Spleen (tissue), 11 donors: ENCODE measurements around the gene CDC37. TPM values are rescaled to one million over a fixed set of nuclear protein-coding genes. Genes with fewer than 3 reads are reported as not detected.

ENCODE experiments used
- DNase-seq: peaks from one replicate; pipeline ENCODE4 v3.0.0-alpha.2; 2020
- H3K27ac ChIP-seq, 8 donors: fragments of 200-600 bp; sonication (generic) in 7 of 8; 1 replicate in 4 of 8; 2 replicates in 4 of 8; pipeline versions ENCODE4 v1.5.0 to v1.8.0; 2016 to 2021; ENCODE audit warnings: inconsistent platforms in 4 of 8, mild to moderate bottlenecking in 4 of 8, moderate library complexity in 1 of 8
- H3K27me3 ChIP-seq, 7 donors: fragments of 200-600 bp; sonication (generic) in 6 of 7; replicated peaks in 1 of 7; 1 replicate in 4 of 7; 2 replicates in 3 of 7; pipeline versions ENCODE4 v1.5.0 to v1.8.0; 2016 to 2021; ENCODE audit warnings: inconsistent platforms in 3 of 7, mild to moderate bottlenecking in 1 of 7
- H3K36me3 ChIP-seq, 6 donors: fragments of 200-600 bp; sonication (generic) in 5 of 6; 1 replicate in 4 of 6; 2 replicates in 2 of 6; pipeline versions ENCODE4 v1.5.0 to v1.8.0; 2016 to 2021; ENCODE audit warnings: inconsistent platforms in 2 of 6
- H3K4me1 ChIP-seq, 6 donors: fragments of 200-600 bp; sonication (generic) in 5 of 6; 1 replicate in 3 of 6; 2 replicates in 3 of 6; pipeline versions ENCODE4 v1.5.0 to v1.8.0; 2016 to 2021; ENCODE audit warnings: inconsistent platforms in 3 of 6
- H3K4me3 ChIP-seq, 8 donors: fragments of 200-600 bp; sonication (generic) in 7 of 8; 1 replicate in 4 of 8; 2 replicates in 4 of 8; pipeline versions ENCODE4 v1.5.0 to v1.8.0; 2016 to 2021; ENCODE audit warnings: inconsistent platforms in 4 of 8, mild to moderate bottlenecking in 4 of 8, moderate library complexity in 2 of 8
- H3K9me3 ChIP-seq, 8 donors: fragments of 200-600 bp; sonication (generic) in 7 of 8; 1 replicate in 4 of 8; 2 replicates in 4 of 8; pipeline versions ENCODE4 v1.5.0 to v1.8.0; 2016 to 2021; ENCODE audit warnings: inconsistent platforms in 4 of 8
- CTCF ChIP-seq, 11 experiments: fragments of 200-600 bp in 7 of 11; fragments of 450-650 bp in 4 of 11; sonication (generic) in 4 of 11; IDR thresholded peaks in 8 of 11; conservative IDR thresholded peaks in 3 of 11; 1 replicate in 7 of 11; 2 replicates in 4 of 11; pipeline versions ENCODE4 v1.4.0 to v1.8.0; 2016 to 2021; ENCODE audit warnings: antibody characterized with exemption in 11 of 11, inconsistent platforms in 4 of 11, mild to moderate bottlenecking in 1 of 11
- POLR2A ChIP-seq, 3 donors: fragments of 450-650 bp; IDR thresholded peaks; one replicate each; pipeline ENCODE4 v1.5.1; 2017; ENCODE audit warnings: antibody characterized with exemption in 3 of 3, mild to moderate bottlenecking in 1 of 3
- POLR2AphosphoS5 ChIP-seq, 3 donors: sonication (generic); formaldehyde crosslinking; IDR thresholded peaks; one replicate each; pipeline ENCODE4 v1.5.1; 2017; ENCODE audit warnings: antibody characterized with exemption in 3 of 3
- WGBS, 5 donors: extraction: QIAGEN DNeasy Blood & Tissue Kit in 3 of 5; methylation state at CpG; one replicate each; pipeline versions ENCODE4 v1.1.5 to v1.1.7; 2013 to 2018; 5-methylcytosine and 5-hydroxymethylcytosine counted together
- intact Hi-C: fragments of 100-400 bp; cut with DNase I; formaldehyde crosslinking; loops from one replicate; pipeline ENCODE4 v1.15.0; 2023; ENCODE audit warnings: low total_unique reads
- polyA plus RNA-seq, 3 donors: library from polyadenylated mRNA; stranded (reverse); fragments of 200-250 nt; gene quantifications; one replicate each; pipeline ENCODE4 v1.2.1, GENCODE V29; 2013
- total RNA-seq, 7 donors: library from RNA; depleted of rRNA in 3 of 7; stranded (reverse); fragments of >200 nt in 3 of 7; fragmentation: NEBNext Ultra II Directional in 4 of 7; extraction: Animal tissue kit (Norgen Biotek cat#: 25700) in 4 of 7; gene quantifications; one replicate each; pipeline versions ENCODE4 v1.1.0 to v1.2.1, GENCODE V29; 2016 to 2021
- donor health status: healthy with polysubstance abuse.
- donor health status: DM: no; HTN: no; CAD: no; lungs with moderate emphysema.
- donor health status: DM: no; HTN: no; CAD: no.
- donor health status: Bipolar disorder and iron deficiency.
- donor health status: healthy.
- donor health status: DM: no; HTN: no; CAD: no.
- donor health status: DM: yes; HTN: yes; CAD: no.

CDC37 gene
- total and polyA plus RNA-seq, 10 donors: 131 to 387 (median 160) TPM

- Histone ChIP-seq H3K27me3 (peaks cover 9 to 89% (median 69%) of the 10 kb centered on the region in 7 donors), H3K9me3 (no peaks in the 10 kb centered on the region), H3K27ac (no peak overlapping the region), H3K4me1 (peaks cover 42 to 93% (median 76%) of the 10 kb centered on the region in 6 donors), H3K36me3 (no peaks in the 10 kb centered on the region), H3K4me3 (peak overlapping the region in 6 of 8 donors; percentile 16 to 64 (median 26))
- TF ChIP-seq POLR2AphosphoS5 (IDR thresholded peaks at IDR 0.05) (peak in 1 of 3 donors; percentile 21), POLR2A (IDR thresholded peaks at IDR 0.05) (no peak), CTCF (IDR thresholded peaks at IDR 0.05 in 8 of 11, conservative IDR thresholded peaks at IDR 0.05 in 3 of 11) (no peak)
- intact Hi-C loops: no loop called here
- WGBS, 5 donors: 1 to 2% (median 1%) methylated on average over 26 to 61 of the region's 61 CpGs
- DNase-seq: no peak
Measured at GRCh38 chr19:10419646-10420443, 16.5 kb upstream of the CDC37 start.

GRCh38 chr19:10419200-10419645, 15.9 kb upstream of the CDC37 start:
- no peak overlapping the region for H3K27ac ChIP-seq
- H3K27me3 ChIP-seq: peaks cover 9 to 83% (median 69%) of the 10 kb centered on the region in 7 donors
- peak overlapping the region in 2 of 8 donors; percentile 28 to 64 for H3K4me3 ChIP-seq
- peaks cover 0 to 5% (median 0%) of the 10 kb centered on the region in 8 donors for H3K9me3 ChIP-seq
- WGBS, 5 donors: 1 to 3% (median 2%) methylated on average over 10 to 39 of the region's 40 CpGs
- peaks cover 36 to 87% (median 70%) of the 10 kb centered on the region in 6 donors for H3K4me1 ChIP-seq
- TF ChIP-seq POLR2AphosphoS5 (IDR thresholded peaks at IDR 0.05) (no peak), CTCF (IDR thresholded peaks at IDR 0.05 in 8 of 11, conservative IDR thresholded peaks at IDR 0.05 in 3 of 11) (no peak), POLR2A (IDR thresholded peaks at IDR 0.05) (no peak)
- no peak for DNase-seq
- intact Hi-C loops: no loop called here
- H3K36me3 ChIP-seq: no peaks in the 10 kb centered on the region

DNA sequence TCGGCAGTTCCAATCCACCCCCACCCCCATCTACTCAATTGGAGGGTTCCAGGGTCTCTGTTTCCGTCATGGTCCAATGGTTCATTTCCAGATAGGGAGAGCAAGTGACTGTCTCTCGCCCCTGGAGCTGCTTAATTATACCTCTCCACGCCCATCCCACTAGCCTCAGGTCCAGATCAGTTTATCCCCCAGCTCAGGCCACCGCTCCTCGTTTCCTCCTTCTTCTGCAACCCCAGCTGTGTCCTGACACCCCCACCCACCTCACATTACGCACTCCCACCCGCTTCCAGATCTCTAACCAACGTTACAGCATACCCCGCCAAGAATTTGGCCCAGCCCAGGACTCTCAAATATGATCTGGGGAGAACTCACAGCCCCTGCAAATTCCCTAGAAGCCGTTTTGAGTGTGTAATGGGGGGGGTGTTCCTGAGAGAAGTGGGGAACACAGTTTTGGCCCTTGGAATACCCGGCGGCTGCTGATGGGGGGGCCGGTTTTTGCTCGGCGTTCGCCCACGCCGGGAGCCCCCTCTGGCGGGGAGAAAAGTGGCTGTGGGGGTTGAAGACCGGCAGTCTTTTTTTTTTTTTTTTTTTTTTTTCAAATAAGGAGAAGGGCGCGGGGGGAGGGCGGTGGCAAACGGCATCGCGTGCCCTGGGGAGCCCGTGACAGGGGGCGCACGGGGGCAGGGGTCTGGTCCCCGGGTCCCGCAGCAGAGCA, 15.3 kb upstream of the CDC37 start:
- intact Hi-C loops: no loop called here
- DNase-seq: no peak

More for the DNA sequence above, 15.3 kb upstream of the CDC37 start:
- no peaks in the 10 kb centered on the region for H3K36me3 ChIP-seq
- 2 to 3% (median 2%) methylated on average over 23 to 32 of the region's 32 CpGs for WGBS, 5 donors
- peak overlapping the region in 1 of 8 donors; percentile 64 for H3K4me3 ChIP-seq
- no peak overlapping the region for H3K27ac ChIP-seq
- peaks cover 9 to 77% (median 69%) of the 10 kb centered on the region in 7 donors for H3K27me3 ChIP-seq
- peaks cover 0 to 7% (median 0%) of the 10 kb centered on the region in 8 donors for H3K9me3 ChIP-seq
- peaks cover 30 to 84% (median 64%) of the 10 kb centered on the region in 6 donors for H3K4me1 ChIP-seq
- no peak for TF ChIP-seq POLR2A (IDR thresholded peaks at IDR 0.05)
- no peak for TF ChIP-seq CTCF (IDR thresholded peaks at IDR 0.05 in 8 of 11, conservative IDR thresholded peaks at IDR 0.05 in 3 of 11)
- TF ChIP-seq POLR2AphosphoS5 (IDR thresholded peaks at IDR 0.05): no peak
